OCI-LY1 (cell line): Measurements from ENCODE around the gene BHLHE41.

ENCODE experiments used
- H2AFZ ChIP-seq: fragments of 200-600 bp; sonication (generic), shearing (Covaris generic); 2 replicates; pipeline ENCODE4 v1.6.0; 2014; ENCODE audit warnings: antibody characterized with exemption, mild to moderate bottlenecking, low read length
- H3F3A ChIP-seq: fragments of 200-600 bp; sonication (generic), shearing (Covaris generic); 2 replicates; pipeline ENCODE4 v1.6.0; 2014; ENCODE audit warnings: mild to moderate bottlenecking, antibody characterized with exemption, low read length, moderate library complexity; ENCODE audit not compliant: insufficient read depth
- H3K27ac ChIP-seq: fragments of 200-600 bp; sonication (generic); 2 replicates; pipeline ENCODE4 v1.5.1; 2014; ENCODE audit warnings: low read length, mixed run types, mild to moderate bottlenecking, low read depth; ENCODE audit not compliant: poor library complexity, severe bottlenecking
- H3K27me3 ChIP-seq: fragments of 200-600 bp; sonication (generic); 2 replicates; pipeline ENCODE4 v1.6.0; 2014; ENCODE audit warnings: antibody characterized with exemption, mild to moderate bottlenecking, low read length, moderate library complexity; ENCODE audit not compliant: insufficient read depth
- H3K36me3 ChIP-seq: fragments of 200-600 bp; sonication (generic); 2 replicates; pipeline ENCODE4 v1.6.1; 2014; ENCODE audit warnings: mild to moderate bottlenecking, antibody characterized with exemption, low read length, moderate library complexity, mixed read lengths; ENCODE audit not compliant: insufficient read depth
- H3K4me1 ChIP-seq: fragments of 200-600 bp; sonication (generic); 2 replicates; pipeline ENCODE4 v1.5.1; 2014; ENCODE audit warnings: mild to moderate bottlenecking, low read length, moderate library complexity; ENCODE audit not compliant: insufficient read depth, severe bottlenecking
- H3K4me2 ChIP-seq: fragments of 200-600 bp; sonication (generic), shearing (Covaris generic); 2 replicates; pipeline ENCODE4 v1.6.1; 2014; ENCODE audit warnings: low read length
- H3K4me3 ChIP-seq: fragments of 200-600 bp; sonication (generic); 2 replicates; pipeline ENCODE4 v1.5.1; 2014; ENCODE audit warnings: low read length, low read depth, mild to moderate bottlenecking, mixed read lengths; ENCODE audit not compliant: poor library complexity, severe bottlenecking
- H3K79me2 ChIP-seq: fragments of 200-600 bp; shearing (Covaris generic); 2 replicates; pipeline ENCODE4 v1.6.1; 2016; ENCODE audit warnings: mixed run types, low read length, mixed read lengths; ENCODE audit not compliant: insufficient read depth
- H3K9ac ChIP-seq: fragments of 200-600 bp; sonication (generic), shearing (Covaris generic); 2 replicates; pipeline ENCODE4 v1.6.1; 2014; ENCODE audit warnings: mild to moderate bottlenecking, low read length, mixed read lengths
- H3K9me2 ChIP-seq: fragments of 200-600 bp; sonication (generic), shearing (Covaris generic); 2 replicates; pipeline ENCODE4 v1.6.1; 2014; ENCODE audit warnings: low read depth, mild to moderate bottlenecking, low read length, mixed read lengths
- H3K9me3 ChIP-seq: fragments of 200-600 bp; shearing (Covaris generic); 2 replicates; pipeline ENCODE4 v1.6.1; 2014; ENCODE audit warnings: low read length, mixed read lengths
- H4K20me1 ChIP-seq: fragments of 200-600 bp; sonication (generic), shearing (Covaris generic); 2 replicates; pipeline ENCODE4 v1.6.0; 2016; ENCODE audit warnings: mild to moderate bottlenecking, low read length; ENCODE audit not compliant: insufficient read depth
- CTCF ChIP-seq: fragments of 200-600 bp; sonication (generic), shearing (Covaris generic); IDR thresholded peaks from 2 replicates; pipeline ENCODE4 v1.5.1; 2017; ENCODE audit warnings: mild to moderate bottlenecking, antibody characterized with exemption, low read length, moderate library complexity, mixed read lengths
- EZH2 ChIP-seq: fragments of 200-600 bp; sonication (generic), shearing (Covaris generic); IDR thresholded peaks from 2 replicates; pipeline ENCODE4 v1.8.0; 2017; ENCODE audit warnings: borderline replicate concordance, mixed run types, mild to moderate bottlenecking, antibody characterized with exemption, low read length, moderate library complexity, mixed read lengths

The BHLHE41 gene

DNA sequence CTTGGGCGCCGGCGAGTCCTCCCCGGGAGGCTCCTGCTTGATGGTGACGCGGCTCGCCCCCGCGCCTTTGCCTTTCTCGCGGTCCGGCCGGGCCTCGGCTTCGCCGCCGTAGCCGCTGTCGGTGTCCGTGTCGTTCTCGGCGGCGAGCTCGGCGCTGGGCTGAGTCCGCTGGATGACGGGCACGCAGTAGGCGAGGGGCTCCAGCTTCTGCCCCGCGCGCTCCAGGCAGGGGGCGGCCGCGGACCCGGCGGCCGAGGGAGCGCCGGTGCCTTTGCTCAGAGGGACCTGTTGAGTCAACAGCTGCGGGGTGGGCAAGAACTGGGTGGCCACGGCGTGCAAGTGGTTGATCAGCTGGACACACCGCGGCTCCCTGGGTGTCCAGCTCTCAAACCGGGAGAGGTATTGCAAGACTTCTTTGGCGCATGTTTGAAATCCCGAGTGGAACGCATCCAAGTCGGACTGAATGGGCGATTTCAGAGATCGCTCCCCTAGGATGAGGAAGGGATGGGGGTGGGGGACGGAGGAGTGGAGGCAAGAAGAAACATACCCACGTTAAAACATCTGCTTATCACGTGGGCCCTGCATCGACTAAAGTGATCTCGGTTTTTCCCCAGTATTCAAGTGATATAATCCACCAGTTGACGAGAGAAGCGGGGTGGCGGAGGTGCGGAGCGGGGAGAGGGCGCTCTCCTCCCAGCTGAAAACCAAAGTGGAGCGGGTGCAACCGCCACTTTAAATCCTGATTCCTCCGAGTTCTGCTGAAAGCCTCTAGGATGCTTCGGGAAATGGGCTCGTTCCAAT lies 2.0 kb downstream of the BHLHE41 start:
- Histone ChIP-seq H3K79me2 (no peaks in the 10 kb centered on the region), H3K9ac (no peak overlapping the region), H3K27ac (no peak overlapping the region), H3K4me1 (peaks cover 32% of the 10 kb centered on the region), H3K4me3 (peak overlapping the region; percentile 50), H3K27me3 (peaks cover 4% of the 10 kb centered on the region; the same call in 1 of the 2 replicates), H2AFZ (no peak overlapping the region), H3K9me2 (no peaks in the 10 kb centered on the region), H3K4me2 (peak overlapping the region; percentile 62), H4K20me1 (no peaks in the 10 kb centered on the region), H3F3A (no peaks in the 10 kb centered on the region), H3K36me3 (no peaks in the 10 kb centered on the region), H3K9me3 (no peaks in the 10 kb centered on the region)
- TF ChIP-seq CTCF = peak; percentile 33
- TF ChIP-seq EZH2 = no peak

- no peak overlapping the region for H3K9ac ChIP-seq
Observed at GRCh38 chr12:26122061-26122680, 2.7 kb downstream of the BHLHE41 start.

More at GRCh38 chr12:26122061-26122680, 2.7 kb downstream of the BHLHE41 start:
- Histone ChIP-seq H3K79me2 (no peaks in the 10 kb centered on the region), H3K4me3 (peak overlapping the region; percentile 53), H3K27me3 (peaks cover 4% of the 10 kb centered on the region; the same call in 1 of the 2 replicates), H3K27ac (no peak overlapping the region), H3F3A (no peaks in the 10 kb centered on the region), H3K9me2 (no peaks in the 10 kb centered on the region), H3K36me3 (no peaks in the 10 kb centered on the region), H3K4me1 (peaks cover 32% of the 10 kb centered on the region), H2AFZ (no peak overlapping the region), H3K4me2 (peak overlapping the region; percentile 81), H3K9me3 (no peaks in the 10 kb centered on the region), H4K20me1 (no peaks in the 10 kb centered on the region)
- 0 out of 2 replicates have a peak, but pooled peaks have one; percentile 6 for TF ChIP-seq CTCF
- no peak for TF ChIP-seq EZH2
